ENCODE measurements around the gene LANCL1. TPM values are rescaled to one million over a fixed set of nuclear protein-coding genes. Genes with fewer than 3 reads are reported as not detected.
A peak's percentile ranks its signal among the peaks of the same experiment; 100 is the strongest.

Gene LANCL1
- total and polyA plus RNA-seq, 10 donors, result 10.9 to 42.1 (median 34.2) TPM

DNA sequence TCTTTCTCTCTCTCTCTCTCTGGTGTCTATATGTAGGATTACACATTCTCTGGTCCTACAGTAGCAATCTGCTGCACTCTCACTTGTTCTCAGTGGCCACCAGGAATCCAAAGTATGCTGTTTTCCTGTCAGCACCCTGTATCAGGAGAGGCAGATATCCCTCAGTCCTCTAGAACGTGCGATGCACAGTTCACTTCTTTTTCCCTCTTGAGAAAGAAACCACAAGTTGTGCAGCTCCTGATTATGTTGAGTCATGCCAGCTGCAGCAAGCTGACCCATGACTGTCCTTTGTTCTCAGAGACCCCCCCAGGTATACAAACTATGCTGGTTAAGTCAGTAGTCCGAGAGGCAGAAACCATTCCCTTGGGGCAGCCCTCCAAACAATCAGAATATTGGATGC, 54.6 kb downstream of the LANCL1 start:
- intact Hi-C loops (cut with DNase I; ENCODE audit: low total_unique reads), result no loop called here
- Histone ChIP-seq H3K27me3 (replicated peaks in 1 of 7) (no peaks in the 10 kb centered on the region), H3K27ac (no peak overlapping the region), H3K4me1 (no peaks in the 10 kb centered on the region), H3K4me3 (no peak overlapping the region), H3K9me3 (peaks cover 5 to 38% (median 36%) of the 10 kb centered on the region in 8 donors), H3K36me3 (peaks cover 0 to 2% (median 0%) of the 10 kb centered on the region in 6 donors)
- TF ChIP-seq, protein P1, sequence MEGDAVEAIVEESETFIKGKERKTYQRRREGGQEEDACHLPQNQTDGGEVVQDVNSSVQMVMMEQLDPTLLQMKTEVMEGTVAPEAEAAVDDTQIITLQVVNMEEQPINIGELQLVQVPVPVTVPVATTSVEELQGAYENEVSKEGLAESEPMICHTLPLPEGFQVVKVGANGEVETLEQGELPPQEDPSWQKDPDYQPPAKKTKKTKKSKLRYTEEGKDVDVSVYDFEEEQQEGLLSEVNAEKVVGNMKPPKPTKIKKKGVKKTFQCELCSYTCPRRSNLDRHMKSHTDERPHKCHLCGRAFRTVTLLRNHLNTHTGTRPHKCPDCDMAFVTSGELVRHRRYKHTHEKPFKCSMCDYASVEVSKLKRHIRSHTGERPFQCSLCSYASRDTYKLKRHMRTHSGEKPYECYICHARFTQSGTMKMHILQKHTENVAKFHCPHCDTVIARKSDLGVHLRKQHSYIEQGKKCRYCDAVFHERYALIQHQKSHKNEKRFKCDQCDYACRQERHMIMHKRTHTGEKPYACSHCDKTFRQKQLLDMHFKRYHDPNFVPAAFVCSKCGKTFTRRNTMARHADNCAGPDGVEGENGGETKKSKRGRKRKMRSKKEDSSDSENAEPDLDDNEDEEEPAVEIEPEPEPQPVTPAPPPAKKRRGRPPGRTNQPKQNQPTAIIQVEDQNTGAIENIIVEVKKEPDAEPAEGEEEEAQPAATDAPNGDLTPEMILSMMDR (IDR thresholded peaks at IDR 0.05 in 8 of 11, conservative IDR thresholded peaks at IDR 0.05 in 3 of 11), result no peak
- TF ChIP-seq POLR2A (IDR thresholded peaks at IDR 0.05), result no peak
- TF ChIP-seq POLR2AphosphoS5 (IDR thresholded peaks at IDR 0.05), result no peak
- DNase-seq, result no peak
- WGBS, 5 donors, result 8 to 24% (median 13%) methylated on average over 3 of the region's 3 CpGs

DNA sequence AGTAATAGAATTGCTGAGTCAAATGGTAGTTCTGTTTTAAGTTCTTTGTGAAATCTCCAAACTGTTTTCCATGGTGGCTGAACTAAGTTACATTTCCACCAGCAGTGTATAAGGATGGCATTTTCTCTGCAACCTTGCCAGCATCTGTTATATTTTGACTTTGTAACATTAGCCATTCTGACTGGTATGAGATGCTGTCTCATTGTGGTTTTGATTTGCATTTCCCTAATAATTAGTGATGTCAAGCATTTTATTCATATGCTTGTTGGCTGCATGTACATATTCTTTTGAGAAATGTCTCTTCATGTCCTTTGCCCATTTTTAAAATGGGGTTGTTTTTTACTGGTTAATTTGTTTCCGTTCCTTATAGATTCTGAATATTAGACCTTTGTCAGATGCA, 63.9 kb downstream of the LANCL1 start:
- H3K36me3 ChIP-seq, result no peaks in the 10 kb centered on the region
- H3K4me3 ChIP-seq, result no peak overlapping the region
- no peak overlapping the region for H3K27ac ChIP-seq
- TF ChIP-seq POLR2AphosphoS5 (IDR thresholded peaks at IDR 0.05) (no peak), POLR2A (IDR thresholded peaks at IDR 0.05) (no peak)
- TF ChIP-seq, protein P1 (IDR thresholded peaks at IDR 0.05 in 8 of 11, conservative IDR thresholded peaks at IDR 0.05 in 3 of 11), result no peak
- H3K9me3 ChIP-seq, result peaks cover 0 to 9% (median 3%) of the 10 kb centered on the region in 8 donors
- 86 to 100% (median 96%) methylated on average over 1 of the region's 1 CpG for WGBS, 5 donors
- H3K27me3 ChIP-seq (replicated peaks in 1 of 7), result no peaks in the 10 kb centered on the region
- no peak for DNase-seq
- intact Hi-C loops (cut with DNase I; ENCODE audit: low total_unique reads), result no loop called here
- no peaks in the 10 kb centered on the region for H3K4me1 ChIP-seq

DNA sequence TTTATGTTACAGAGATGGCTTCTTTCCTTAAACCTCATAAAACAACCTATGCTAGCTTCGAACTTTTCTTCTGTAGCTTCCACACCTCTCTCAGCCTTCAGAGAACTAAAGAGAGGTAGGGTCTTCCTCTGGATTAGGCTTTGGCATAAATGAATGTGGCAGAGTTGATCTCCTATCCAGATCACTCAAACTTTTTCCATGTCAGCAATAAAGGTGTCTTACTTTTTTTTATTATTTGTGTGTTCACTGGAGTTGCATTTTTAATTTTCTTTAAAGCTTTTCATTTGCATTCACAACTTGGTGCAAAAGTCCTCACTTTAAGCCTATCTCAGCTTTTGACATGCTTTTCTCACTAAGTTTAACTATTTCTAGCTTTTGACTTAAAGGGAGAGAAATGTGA, 66.0 kb downstream of the LANCL1 start:
- Histone ChIP-seq H3K27ac (no peak overlapping the region), H3K4me1 (no peaks in the 10 kb centered on the region), H3K9me3 (peaks cover 0 to 9% (median 3%) of the 10 kb centered on the region in 8 donors), H3K27me3 (replicated peaks in 1 of 7) (no peaks in the 10 kb centered on the region), H3K36me3 (no peaks in the 10 kb centered on the region), H3K4me3 (no peak overlapping the region)
- DNase-seq, result no peak
- no peak for TF ChIP-seq POLR2AphosphoS5 (IDR thresholded peaks at IDR 0.05)
- TF ChIP-seq, protein P1 (IDR thresholded peaks at IDR 0.05 in 8 of 11, conservative IDR thresholded peaks at IDR 0.05 in 3 of 11), result no peak
- 69 to 81% (median 71%) methylated on average over 1 of the region's 1 CpG for WGBS, 5 donors
- intact Hi-C loops (cut with DNase I; ENCODE audit: low total_unique reads), result no loop called here

DNA sequence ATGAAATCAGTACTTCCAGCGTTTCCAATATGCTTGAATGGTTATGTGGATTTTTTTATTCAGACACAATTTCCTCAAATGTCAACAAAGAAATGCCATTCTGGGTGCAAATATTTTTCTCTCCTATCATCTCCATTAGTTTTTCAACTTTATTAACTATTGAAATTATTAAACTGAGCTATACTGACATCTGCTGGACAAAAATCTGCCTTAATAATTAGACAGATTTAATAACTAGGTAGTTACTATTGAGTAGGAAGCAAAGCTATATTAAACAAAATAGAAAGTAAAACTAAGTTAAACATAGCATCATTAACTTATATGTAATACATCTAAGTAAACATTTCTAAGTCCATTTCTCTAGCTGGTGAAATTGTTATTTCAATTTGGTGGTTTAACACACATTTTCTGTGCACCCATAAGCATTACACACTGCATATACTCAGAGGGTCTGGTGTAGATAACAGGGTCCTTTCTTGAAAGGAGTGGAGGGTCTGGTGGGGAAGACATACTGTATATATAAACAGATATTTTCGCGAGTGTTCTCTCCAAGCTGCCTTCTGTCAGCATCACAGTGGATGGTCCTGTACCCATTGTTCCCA, 77.0 kb downstream of the LANCL1 start:
- WGBS, 5 donors, result 61 to 70% (median 62%) methylated on average over 3 of the region's 3 CpGs

More for the DNA sequence above, 77.0 kb downstream of the LANCL1 start:
- no peaks in the 10 kb centered on the region for H3K9me3 ChIP-seq
- H3K4me3 ChIP-seq, result no peak overlapping the region
- TF ChIP-seq, protein P1 (IDR thresholded peaks at IDR 0.05 in 8 of 11, conservative IDR thresholded peaks at IDR 0.05 in 3 of 11), result peak in 4 of 11 experiments; percentile 6 to 18 (median 15)
- no peak for TF ChIP-seq POLR2AphosphoS5 (IDR thresholded peaks at IDR 0.05)
- peaks cover 0 to 4% (median 0%) of the 10 kb centered on the region in 6 donors for H3K4me1 ChIP-seq
- DNase-seq, result no peak
- no peaks in the 10 kb centered on the region for H3K36me3 ChIP-seq
- H3K27ac ChIP-seq, result no peak overlapping the region
- H3K27me3 ChIP-seq (replicated peaks in 1 of 7), result no peaks in the 10 kb centered on the region
- intact Hi-C loops (cut with DNase I; ENCODE audit: low total_unique reads), result no loop called here
